Metanephros (tissue), 1 donor: ENCODE measurements around the gene CST3. TPM values are rescaled to one million over a fixed set of nuclear protein-coding genes. Genes with fewer than 3 reads are reported as not detected.

Source experiments
- total RNA-seq: library from RNA; depleted of rRNA; stranded (reverse); fragments of >200 nt; gene quantifications from one replicate; pipeline ENCODE4 v1.2.3, GENCODE V29; 2014

CST3 gene, protein sequence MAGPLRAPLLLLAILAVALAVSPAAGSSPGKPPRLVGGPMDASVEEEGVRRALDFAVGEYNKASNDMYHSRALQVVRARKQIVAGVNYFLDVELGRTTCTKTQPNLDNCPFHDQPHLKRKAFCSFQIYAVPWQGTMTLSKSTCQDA
- 253 TPM for total RNA-seq

DNA sequence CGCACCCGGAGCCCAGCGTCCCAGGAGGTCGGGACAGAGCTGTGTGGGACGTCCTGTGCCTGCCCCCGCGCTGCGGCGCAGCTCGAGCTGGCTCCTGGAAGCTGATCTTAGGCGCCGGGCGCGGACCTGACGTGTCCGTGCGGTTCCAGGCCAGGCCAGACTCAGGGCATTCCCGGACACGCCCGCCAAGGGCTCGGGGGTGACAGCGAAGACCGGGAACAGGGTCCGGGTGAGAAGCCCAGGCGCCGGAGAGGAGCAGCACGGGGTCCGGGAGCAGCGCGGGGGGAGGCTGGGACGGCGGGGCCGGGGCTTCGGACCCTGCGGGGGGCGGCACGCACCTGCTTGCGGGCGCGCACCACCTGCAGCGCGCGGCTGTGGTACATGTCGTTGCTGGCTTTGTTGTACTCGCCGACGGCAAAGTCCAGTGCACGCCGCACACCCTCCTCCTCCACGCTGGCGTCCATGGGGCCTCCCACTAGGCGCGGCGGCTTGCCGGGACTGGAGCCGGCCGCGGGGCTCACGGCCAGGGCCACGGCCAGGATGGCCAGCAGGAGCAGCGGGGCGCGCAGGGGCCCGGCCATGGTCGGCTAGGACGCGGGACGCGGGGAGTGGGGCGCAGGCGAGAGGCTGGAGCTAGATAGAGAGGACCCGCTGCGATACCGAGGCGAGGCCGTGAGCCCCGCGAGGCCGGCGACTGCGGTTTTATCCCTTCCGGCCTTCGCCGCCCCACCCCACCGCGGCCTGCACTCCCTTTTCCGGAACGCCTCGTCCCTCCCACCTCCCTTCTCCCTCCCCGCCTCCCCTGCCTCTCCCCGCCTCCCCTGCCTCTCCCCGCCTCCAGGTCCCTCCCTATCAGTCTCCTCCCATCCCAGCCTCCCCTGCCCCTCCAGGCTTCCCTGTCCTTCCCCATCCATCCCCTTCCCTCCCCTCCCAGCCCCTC, at the start of gene CST3:
Gene CST3 (minus strand): TSS at position 674 of the 940 bp plus-strand sequence. CDS start 93 bp downstream, at position 581.

DNA sequence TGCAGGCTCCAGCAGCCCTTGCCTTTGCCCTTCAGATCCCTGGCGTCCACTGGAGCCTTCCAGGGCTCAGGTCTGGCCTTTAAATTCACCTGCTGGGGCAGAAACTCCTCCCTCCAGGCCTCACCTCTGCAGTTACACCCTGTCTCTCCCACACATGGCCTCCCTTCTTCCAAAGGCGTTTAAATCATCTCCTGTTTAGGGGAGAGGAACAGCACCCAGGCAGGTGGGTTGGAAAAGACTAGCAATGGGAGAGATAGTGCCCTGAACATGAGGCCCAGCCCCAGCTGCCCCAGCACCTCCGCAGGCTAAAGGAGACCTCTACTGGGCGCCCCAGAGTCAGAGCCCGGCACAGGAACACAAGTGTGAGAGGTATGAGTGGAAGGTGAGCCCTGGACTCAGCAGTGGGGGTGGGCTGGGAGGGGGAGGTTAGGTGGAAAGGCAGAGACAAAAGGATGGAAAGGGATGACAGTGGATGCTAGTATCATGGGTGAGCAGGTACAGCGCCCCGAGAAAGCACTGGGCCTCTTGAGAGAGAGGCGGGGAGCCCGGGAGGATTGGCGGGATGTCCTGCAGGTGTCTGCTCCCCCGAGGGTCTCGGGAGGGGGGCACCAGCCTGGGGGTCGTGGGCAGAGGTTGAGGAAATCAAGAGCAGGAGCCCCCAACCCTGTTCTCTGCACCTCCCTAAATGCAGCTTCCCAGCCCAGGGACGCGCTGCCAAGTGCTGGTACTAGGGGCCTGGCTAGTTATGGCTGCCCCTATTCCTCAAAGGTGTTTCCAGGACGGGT, 31.7 kb downstream of the CST3 start, which contains the start of gene CST9:
Gene CST9 (minus strand): TSS at position 51 of the 785 bp plus-strand sequence. CDS start 53 bp downstream, outside the sequence.

Other genes starting within 250 kb of the CST3 start
- gene NAPB, start 216.5 kb downstream of the CST3 start, total RNA-seq: 18.2 TPM
- gene CSTL1, start 198.3 kb downstream of the CST3 start, total RNA-seq: not detected
- gene CST11, start 185.1 kb downstream of the CST3 start, total RNA-seq: not detected
- not detected for gene CST8, start 146.8 kb downstream of the CST3 start, total RNA-seq
- gene CST9L, start 69.5 kb downstream of the CST3 start, total RNA-seq: not detected
- not detected for gene CST9, start 32.0 kb downstream of the CST3 start, total RNA-seq
- gene CST4, start 51.1 kb upstream of the CST3 start, total RNA-seq: not detected
- gene CST1, start 113.0 kb upstream of the CST3 start, total RNA-seq: not detected
- gene CST2, start 188.8 kb upstream of the CST3 start, total RNA-seq: not detected
- not detected for gene CST5, start 241.8 kb upstream of the CST3 start, total RNA-seq